Measurements from ENCODE around the gene AFF3.

- TF ChIP-seq EZH2 (IDR thresholded peaks at IDR 0.05; ENCODE audit: low read length, missing control alignments) (no peak), CTCF (conservative IDR thresholded peaks at IDR 0.05 in 1 of 2, IDR thresholded peaks at IDR 0.05 in 1 of 2; ENCODE audit: low read depth in 1 of 2, low read length in 2 of 2) (no peak)
These were observed 565.6 kb downstream of the AFF3 start for GRCh38 chr2:99576775-99577174.

Measured in fibroblast of lung (primary cell).